Muscle of arm (tissue), 14 donors: ENCODE results near the gene GTF3C2. TPM values are rescaled to one million over a fixed set of nuclear protein-coding genes. Genes with fewer than 3 reads are reported as not detected.

ENCODE experiments used
- DNase-seq: peaks from one replicate; pipeline ENCODE4 v3.0.0-alpha.2; 2013
- long read RNA-seq, 11 donors: transcript quantifications; one replicate each; lab custom pipeline, GENCODE V29; 2026
- polyA plus RNA-seq, 12 donors: library from polyadenylated mRNA; unstranded; fragments of 120-200 nt; gene quantifications; one replicate each; pipeline ENCODE4 v1.2.1, GENCODE V29; 2013; ENCODE audit not compliant: insufficient read length in 12 of 12

The GTF3C2 gene, protein sequence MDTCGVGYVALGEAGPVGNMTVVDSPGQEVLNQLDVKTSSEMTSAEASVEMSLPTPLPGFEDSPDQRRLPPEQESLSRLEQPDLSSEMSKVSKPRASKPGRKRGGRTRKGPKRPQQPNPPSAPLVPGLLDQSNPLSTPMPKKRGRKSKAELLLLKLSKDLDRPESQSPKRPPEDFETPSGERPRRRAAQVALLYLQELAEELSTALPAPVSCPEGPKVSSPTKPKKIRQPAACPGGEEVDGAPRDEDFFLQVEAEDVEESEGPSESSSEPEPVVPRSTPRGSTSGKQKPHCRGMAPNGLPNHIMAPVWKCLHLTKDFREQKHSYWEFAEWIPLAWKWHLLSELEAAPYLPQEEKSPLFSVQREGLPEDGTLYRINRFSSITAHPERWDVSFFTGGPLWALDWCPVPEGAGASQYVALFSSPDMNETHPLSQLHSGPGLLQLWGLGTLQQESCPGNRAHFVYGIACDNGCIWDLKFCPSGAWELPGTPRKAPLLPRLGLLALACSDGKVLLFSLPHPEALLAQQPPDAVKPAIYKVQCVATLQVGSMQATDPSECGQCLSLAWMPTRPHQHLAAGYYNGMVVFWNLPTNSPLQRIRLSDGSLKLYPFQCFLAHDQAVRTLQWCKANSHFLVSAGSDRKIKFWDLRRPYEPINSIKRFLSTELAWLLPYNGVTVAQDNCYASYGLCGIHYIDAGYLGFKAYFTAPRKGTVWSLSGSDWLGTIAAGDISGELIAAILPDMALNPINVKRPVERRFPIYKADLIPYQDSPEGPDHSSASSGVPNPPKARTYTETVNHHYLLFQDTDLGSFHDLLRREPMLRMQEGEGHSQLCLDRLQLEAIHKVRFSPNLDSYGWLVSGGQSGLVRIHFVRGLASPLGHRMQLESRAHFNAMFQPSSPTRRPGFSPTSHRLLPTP
- 10 to 100 TPM in 11 of 12 donors, not detected in 1; 24.0 to 46.5 (median 31.3) TPM for polyA plus RNA-seq
- long read RNA-seq, donor 1, partial matches to known transcripts: 0 of 2 reads
- long read RNA-seq, donor 1, other reads (novel, unspliced or antisense): 0 of 2 reads
- long read RNA-seq, donor 2, partial matches to known transcripts: 5 of 9 reads
- long read RNA-seq, donor 2, other reads (novel, unspliced or antisense): 0 of 9 reads
- long read RNA-seq, donor 3: 0 reads
- long read RNA-seq, donor 4: 0 reads
- long read RNA-seq, donor 5, partial matches to known transcripts: 0 of 2 reads
- long read RNA-seq, donor 5, other reads (novel, unspliced or antisense): 0 of 2 reads
- long read RNA-seq, donor 6: 0 reads
- long read RNA-seq, donor 7: 0 reads
- long read RNA-seq, donor 8, partial matches to known transcripts: 0 of 2 reads
- long read RNA-seq, donor 8, other reads (novel, unspliced or antisense): 0 of 2 reads
- long read RNA-seq, donor 9, partial matches to known transcripts: 0 of 1 reads
- long read RNA-seq, donor 9, other reads (novel, unspliced or antisense): 0 of 1 reads
- long read RNA-seq, donor 10: 0 reads
- long read RNA-seq, donor 11, partial matches to known transcripts: 0 of 2 reads
- long read RNA-seq, donor 11, other reads (novel, unspliced or antisense): 0 of 2 reads

DNA sequence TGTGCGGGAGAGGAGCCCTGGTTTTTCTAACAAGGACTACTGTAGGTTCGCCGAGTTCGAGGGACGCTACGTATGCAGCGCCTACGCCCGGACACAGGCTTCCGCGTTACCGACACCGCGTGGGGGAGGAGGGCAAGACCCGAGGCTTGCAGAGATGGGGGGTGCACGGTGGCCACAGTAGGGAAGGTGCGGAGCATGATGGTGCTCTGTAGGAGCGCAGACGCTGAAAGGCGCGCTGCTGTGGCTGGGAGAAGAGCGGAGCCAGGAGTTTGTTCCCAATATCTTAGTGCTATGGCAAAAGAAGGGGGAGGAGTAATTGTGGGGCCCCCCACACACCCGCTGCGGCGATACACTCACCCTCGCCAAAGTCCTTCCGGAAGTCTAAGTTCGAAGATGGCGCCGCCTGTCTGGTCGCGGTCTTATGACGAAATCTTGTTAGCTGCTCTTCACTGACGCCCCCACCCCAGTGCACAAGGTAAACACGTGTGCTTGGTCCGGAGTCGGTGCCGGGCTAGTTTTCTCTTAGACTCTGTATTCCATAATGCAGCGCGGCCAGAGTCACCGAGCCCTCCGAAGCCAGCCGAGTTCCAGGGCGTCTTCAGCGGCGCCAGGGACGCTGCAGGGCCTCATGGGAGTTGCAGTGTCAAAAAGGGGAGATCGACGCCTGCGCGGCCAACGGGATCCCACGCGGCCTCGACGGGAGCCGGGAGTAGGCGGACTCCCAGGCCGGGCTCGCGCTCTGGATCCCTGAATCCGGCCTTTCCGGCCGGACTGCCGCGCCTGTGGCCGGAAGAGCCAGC is at the start of gene GTF3C2:
GTF3C2 (minus strand) TSS at position 383 of the 800 bp plus-strand sequence. CDS start 13,210 bp downstream, outside the sequence.
- DNase-seq: peak; percentile 96

DNA sequence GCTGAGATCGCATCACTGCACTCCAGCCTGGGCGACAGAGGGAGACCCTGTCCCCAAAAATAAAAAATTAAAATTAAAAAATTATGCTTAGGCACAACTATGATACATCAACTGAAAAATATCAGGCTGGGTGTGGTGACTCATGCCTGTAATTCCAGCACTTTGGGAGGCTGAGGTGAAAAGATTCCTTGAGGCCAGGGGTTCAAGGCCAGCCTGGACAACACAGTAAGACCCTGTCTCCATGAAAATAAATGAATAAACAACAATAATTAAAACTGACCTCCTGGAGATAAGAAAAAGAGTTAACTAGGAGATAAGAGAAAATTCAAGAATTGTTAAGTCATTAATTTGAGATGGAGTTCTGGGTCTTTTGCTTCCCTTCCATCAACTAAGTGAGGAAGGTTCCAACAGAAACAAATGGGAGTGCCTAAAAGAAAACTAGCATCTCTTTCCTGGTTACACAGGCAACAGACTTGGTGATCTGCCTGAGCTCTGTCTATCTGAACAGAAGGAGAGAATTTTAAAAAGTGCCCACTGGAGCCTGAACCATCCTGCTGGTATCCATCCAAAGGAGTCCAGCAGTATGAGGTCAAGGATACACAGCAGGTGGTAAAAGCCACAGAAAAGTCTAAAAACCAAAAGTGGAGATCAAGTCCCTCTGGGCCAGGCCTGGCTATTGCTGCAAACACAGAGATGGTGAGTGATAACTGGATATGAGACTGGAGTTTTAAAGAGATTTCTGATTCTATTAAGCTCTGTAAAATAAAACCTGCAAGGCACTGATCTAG is 44.0 kb upstream of the GTF3C2 start:
- DNase-seq: no peak

- no peak for DNase-seq
Observed at GRCh38 chr2:27398962-27399361, 42.4 kb upstream of the GTF3C2 start.

DNA sequence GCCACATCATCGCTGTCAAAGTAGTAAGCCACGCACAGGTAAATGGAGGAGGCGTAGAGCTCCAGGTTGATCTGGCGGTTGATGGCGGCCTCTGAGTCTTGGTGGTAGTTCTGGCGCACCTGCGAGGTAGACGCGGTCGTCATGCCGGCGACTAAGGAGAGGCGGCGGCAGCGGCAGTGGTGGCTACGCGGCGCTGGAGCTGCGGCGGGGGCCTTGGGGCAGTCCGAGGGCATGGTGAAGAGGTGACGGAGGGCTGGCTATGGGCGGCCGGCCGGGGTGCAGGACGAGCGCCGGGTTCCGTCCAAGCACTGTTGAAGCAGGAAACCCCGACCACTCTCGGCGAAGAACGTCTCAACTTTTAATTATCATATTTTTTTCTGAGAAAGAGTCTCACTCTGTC is 36.7 kb upstream of the GTF3C2 start:
- no peak for DNase-seq

- no peak for DNase-seq
Observed at GRCh38 chr2:27390822-27391679, 34.5 kb upstream of the GTF3C2 start.

DNA sequence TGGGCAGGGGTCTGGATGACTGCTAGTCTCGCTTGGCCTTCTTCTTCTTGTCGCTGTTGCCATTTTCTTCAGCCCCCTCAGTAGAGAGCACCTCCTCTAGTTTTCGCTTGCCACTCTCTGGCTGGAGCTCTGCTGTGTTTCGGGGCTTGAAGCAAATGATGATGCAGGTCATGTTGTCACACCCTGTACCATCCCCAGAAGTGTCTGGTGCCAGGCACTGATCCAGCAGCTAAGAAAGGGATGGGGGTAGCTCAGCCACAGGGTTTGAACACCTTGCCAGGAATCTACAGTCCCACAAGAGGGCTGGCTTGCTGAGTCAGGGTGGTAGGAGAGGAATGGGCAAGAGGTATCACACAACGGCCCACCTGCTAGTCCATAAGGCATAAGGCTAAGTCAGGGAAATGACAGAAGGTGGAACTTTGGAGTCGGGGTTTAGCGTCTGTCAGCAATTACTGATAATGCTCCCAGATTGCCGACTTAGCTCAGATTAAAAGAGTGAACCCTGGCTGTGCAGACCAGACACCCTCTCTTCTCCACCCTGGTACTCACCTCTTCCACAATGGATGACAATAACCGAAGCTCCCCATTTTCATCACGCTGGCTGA is 25.1 kb upstream of the GTF3C2 start:
- DNase-seq: no peak

DNA sequence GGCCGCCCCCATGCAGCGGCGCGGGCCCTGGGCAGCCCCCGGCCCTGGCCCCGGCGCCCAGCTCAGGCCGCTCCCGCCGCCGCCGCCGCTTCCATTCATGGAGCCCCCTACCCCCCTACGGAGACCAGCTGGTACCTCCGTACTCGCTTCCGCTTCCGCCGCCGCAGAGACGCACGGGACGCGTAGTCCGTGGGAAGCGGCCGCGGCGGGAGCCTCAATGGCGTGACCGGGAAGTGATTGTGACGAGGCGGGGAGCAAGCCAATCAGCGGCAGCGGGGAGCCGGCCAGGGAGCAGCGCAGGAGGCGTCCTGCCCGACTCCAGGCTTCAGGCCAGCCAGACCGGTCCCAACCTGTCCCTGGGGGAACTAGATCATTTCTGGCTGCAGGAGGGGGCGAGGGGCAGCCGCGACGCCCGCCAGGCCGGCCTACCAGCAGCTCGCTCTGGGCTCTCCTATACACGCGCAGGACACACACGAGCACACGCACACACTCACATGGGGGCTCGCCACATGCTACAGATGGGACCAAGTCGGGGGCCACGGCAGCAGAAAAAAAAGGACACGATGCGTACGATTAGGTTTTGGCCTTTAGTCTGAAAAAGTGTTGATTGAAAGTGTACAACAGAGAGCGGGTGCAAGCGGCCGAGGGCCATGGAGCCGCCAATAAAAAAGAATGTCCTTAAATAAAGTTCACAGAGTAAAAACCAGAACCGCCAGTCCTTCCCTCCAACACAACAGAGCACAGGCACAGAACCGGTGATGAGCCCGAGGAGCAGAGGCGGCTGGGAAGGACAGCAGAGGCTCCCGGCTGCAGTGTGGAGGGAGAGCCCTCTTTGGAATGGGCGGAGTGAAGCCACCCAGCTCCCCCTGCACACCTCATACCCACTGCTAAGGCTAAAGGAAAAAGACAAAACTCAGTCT is 24.3 kb upstream of the GTF3C2 start, which contains the start of gene ZNF513:
ZNF513 (minus strand) TSS at position 109 of the 920 bp plus-strand sequence. CDS start 208 bp downstream, outside the sequence.
- peak; percentile 94 for DNase-seq

GRCh38 chr2:27379836-27380625 is 23.5 kb upstream of the GTF3C2 start:
- DNase-seq: peak; percentile 46

GRCh38 chr2:27379383-27379835 is 22.8 kb upstream of the GTF3C2 start:
- no peak for DNase-seq

DNA sequence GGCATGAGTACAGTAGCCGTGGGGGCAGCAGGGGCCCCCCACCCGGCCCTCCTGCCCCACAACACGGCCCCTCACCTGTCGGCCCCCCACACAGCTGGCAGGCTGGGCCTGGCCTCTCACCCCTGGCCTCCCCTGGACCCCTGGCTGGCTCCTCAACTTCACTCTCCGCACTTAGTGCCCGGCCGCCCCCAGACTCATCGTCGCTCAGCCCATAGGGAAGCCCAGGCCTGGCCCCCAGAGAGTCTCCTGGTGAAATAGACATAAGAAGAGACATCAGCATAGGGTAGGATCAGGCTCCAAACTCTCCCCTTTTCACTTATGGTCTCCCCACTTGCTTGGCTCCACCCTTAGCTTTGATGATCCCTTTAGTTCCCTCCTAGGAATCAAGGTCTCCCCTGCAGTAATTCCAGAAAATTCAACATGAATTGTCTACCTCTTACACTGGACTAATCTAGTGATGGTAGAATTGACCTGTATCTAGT is 22.3 kb upstream of the GTF3C2 start:
- no peak for DNase-seq

GRCh38 chr2:27378096-27378808 is 21.7 kb upstream of the GTF3C2 start:
- DNase-seq: no peak

DNA sequence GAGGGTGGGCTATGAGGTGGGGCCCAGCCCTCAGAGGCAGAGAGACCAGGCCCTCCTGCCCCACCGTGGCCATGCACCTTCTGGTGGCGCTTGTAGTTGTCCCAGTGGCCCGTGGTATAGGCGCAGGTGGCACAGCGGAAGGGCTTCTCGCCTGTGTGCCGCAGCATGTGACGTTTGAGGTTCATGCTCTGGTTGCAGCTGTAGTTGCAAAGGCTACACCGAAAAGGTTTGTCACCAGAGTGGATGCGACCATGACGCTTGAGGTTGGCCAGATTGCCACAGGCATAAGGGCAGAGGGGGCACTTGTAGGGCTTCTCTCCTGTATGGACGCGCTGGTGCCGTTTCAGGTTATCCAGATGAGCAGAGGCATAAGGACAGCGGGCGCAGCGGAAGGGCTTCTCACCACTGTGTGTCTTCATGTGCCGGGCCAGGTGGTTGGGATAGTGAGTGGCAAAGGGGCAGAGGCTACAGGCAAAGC is 21.1 kb upstream of the GTF3C2 start:
- DNase-seq: no peak

DNA sequence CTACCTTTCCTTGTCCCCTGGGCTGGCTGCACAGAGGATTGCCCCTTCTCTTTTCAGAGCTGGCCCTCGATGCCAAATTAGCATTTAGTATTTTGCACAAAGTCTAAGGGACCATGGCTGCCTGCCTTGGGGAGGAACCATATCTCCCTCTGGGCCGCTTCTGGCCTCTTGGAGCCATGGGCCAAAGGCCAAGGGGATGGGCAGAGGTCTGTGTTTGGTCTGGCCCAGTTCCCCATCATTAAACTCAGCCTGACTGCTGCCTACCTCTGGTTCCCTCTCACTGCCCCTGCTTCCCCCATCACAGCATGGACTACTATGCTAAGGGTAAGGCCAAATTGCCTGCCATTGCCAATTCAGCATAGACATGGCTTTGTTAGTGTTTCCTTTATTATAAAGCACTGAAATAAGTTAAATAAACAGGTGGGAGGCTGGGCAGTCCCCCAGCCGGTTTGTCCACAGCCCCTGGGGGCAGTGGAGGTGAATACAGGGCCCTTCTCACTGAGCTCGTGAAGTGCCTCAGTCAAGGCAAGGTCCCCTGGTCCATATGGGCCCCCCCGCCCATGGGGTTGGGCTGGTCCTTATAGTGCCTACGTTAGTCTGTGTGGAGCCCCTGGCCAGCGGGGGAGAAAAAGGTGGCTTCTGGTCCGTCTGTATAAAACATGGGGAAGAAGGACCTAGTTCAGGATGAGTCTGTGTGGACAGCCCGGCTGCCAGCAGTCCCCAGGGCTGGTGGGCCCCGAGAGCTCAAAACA is 20.5 kb upstream of the GTF3C2 start:
- DNase-seq: no peak
